Tibial nerve (tissue), 3 donors: Measurements from ENCODE around the gene ENO1.

Experiments used
- POLR2A ChIP-seq, 2 donors: fragments of 450-650 bp; IDR thresholded peaks; one replicate each; pipeline ENCODE4 v1.6.1; 2017; ENCODE audit warnings: antibody characterized with exemption in 2 of 2, mild to moderate bottlenecking in 2 of 2, moderate library complexity in 2 of 2
- TF ChIP-seq, protein P1 (sequence below), 5 experiments: fragments of 200-600 bp in 3 of 5; fragments of 450-650 bp in 2 of 5; sonication (generic) in 3 of 5; IDR thresholded peaks; one replicate each; pipeline ENCODE4 v1.5.1; 2016 to 2019; ENCODE audit warnings: antibody characterized with exemption in 5 of 5, mild to moderate bottlenecking in 3 of 5, moderate library complexity in 2 of 5

DNA sequence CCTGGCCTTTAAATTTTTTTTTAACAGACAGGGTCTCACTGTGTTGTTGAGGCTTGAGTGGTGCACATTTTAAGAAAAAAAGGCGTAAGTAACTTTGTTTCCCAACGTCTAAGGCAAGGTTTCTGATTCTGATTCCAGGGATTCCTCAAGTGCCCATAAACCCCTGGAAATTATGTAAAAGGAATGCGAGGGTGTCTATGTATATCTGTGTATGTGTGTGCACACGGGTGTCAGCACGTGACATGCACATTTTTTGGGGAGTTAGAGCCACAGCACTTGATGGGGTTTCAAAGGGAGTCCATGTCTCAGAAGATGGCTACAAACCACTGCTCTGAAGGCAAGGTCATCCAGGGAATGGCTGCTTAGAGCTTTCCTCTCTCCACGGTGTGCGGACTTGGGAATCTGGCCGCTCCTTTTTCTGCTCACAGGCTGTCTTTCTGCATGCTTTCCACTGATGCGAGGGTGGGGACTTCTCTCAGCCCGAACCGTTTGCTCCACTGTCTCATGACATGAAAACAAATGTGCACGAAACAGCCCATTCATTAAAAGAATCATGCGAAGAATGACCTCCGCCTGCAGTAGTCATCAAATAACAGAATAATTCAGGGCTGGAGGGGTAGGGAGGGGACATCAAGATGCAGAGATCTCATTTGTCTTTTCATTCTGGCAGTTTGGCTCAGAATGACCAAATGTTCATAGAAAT lies 42.4 kb downstream of the ENO1 start:
- TF ChIP-seq, protein P1, sequence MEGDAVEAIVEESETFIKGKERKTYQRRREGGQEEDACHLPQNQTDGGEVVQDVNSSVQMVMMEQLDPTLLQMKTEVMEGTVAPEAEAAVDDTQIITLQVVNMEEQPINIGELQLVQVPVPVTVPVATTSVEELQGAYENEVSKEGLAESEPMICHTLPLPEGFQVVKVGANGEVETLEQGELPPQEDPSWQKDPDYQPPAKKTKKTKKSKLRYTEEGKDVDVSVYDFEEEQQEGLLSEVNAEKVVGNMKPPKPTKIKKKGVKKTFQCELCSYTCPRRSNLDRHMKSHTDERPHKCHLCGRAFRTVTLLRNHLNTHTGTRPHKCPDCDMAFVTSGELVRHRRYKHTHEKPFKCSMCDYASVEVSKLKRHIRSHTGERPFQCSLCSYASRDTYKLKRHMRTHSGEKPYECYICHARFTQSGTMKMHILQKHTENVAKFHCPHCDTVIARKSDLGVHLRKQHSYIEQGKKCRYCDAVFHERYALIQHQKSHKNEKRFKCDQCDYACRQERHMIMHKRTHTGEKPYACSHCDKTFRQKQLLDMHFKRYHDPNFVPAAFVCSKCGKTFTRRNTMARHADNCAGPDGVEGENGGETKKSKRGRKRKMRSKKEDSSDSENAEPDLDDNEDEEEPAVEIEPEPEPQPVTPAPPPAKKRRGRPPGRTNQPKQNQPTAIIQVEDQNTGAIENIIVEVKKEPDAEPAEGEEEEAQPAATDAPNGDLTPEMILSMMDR (IDR thresholded peaks at IDR 0.05) = no peak
- TF ChIP-seq POLR2A (IDR thresholded peaks at IDR 0.05) = no peak
